ENCODE data around the gene CCDC134.
A peak's percentile ranks its signal among the peaks of the same experiment; 100 is the strongest.

The CCDC134 gene

GRCh38 chr22:41782751-41783150 is 17.7 kb upstream of the CCDC134 start:
- FAIRE-seq = no peak
- DNase-seq (ENCODE audit: low spot score) = no peak

DNA sequence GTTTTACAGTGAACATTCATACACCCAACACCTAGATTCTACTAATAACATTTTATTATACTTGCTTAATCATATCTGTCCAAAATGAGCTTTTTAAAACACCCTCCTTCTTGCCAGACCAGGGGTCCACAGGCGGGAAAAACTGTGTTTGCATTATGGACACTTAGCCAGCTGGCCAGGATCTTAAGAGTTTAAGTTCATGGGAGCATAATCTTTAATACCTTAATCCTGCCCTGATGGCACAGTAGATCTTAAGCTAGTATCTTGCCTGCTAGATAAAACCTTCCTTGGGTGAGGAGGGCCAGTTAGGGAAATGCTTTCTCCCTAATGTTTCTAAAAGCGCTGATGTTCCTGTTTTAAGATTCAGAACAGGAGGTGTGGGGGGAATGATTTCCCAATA is 13.1 kb upstream of the CCDC134 start:
- DNase-seq (ENCODE audit: low spot score) (no peak), FAIRE-seq (peak; percentile 32)

DNA sequence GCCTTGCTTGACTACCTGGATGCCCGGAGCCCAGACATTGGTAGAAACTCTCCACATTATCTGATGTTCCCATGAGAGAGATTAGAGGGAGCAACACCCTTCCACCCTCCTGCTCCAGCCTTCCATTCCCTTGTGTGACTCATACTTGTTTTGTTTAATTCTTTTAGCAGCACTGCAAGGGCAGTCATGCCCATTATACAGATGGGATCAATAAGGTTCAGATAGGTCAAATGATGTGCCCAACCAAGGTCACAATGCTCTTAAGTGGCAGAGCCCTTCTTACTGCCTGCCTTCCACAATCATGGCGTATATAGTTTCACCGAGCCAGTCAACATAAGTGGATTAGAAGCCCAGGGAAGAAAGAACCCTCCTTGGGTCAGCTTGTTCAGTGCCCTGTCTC is 6.6 kb upstream of the CCDC134 start:
- FAIRE-seq (peak; percentile 40), DNase-seq (ENCODE audit: low spot score) (no peak)

DNA sequence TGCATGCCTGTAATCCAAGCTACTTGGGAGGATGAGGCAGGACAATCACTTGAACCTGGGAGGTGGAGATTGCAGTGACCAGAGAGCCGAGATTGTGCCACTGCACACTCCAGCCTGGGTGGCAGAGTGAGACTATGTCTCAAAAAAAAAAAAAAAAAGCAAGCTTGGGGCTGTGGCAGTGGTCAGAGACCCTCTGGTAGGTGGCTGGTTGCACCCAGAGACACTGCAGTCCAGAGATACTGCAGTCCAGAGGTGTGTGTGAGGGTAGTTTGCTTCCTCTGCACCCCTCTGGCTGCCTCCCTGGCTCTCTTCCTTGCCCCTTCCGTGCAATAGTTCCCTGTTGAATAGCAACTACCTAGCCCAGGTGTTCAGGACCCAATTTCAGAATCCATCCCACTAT is 1.7 kb upstream of the CCDC134 start:
- no peak for FAIRE-seq
- no peak for DNase-seq (ENCODE audit: low spot score)

- DNase-seq (ENCODE audit: low spot score) (peak; percentile 32), FAIRE-seq (peak; percentile 63)
Measured at GRCh38 chr22:41799486-41800347, 762 bp upstream of the CCDC134 start.

GRCh38 chr22:41801147-41801819 is 804 bp downstream of the CCDC134 start:
- FAIRE-seq = peak; percentile 9
- no peak for DNase-seq (ENCODE audit: low spot score)

DNA sequence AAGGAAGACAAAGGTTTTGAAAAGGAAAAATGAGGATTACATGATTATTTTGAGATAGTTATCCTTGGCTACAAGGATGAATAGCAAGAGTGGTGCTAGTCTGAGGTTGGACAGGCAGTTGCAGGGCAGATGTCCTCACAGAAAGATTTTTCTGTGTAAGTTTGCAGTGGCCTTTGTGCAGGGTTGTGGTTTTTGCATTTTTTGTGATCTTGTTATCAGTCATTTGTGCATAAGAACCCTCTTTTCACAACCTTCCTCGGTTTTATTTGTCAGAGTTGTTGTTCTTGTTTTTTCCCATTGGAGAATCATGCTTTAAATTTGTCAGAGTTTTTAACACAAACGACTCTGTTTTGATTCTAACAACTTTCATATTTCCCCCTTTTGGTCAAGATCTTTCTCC is 1.4 kb downstream of the CCDC134 start:
- no peak for DNase-seq (ENCODE audit: low spot score)
- FAIRE-seq = no peak

- no peak for DNase-seq (ENCODE audit: low spot score)
- no peak for FAIRE-seq
Measured at GRCh38 chr22:41805639-41806038, 5.2 kb downstream of the CCDC134 start.

GRCh38 chr22:41808400-41808799 is 7.9 kb downstream of the CCDC134 start:
- FAIRE-seq (no peak), DNase-seq (ENCODE audit: low spot score) (no peak)

GRCh38 chr22:41810022-41810421 is 9.5 kb downstream of the CCDC134 start:
- DNase-seq (ENCODE audit: low spot score) (no peak), FAIRE-seq (no peak)

DNA sequence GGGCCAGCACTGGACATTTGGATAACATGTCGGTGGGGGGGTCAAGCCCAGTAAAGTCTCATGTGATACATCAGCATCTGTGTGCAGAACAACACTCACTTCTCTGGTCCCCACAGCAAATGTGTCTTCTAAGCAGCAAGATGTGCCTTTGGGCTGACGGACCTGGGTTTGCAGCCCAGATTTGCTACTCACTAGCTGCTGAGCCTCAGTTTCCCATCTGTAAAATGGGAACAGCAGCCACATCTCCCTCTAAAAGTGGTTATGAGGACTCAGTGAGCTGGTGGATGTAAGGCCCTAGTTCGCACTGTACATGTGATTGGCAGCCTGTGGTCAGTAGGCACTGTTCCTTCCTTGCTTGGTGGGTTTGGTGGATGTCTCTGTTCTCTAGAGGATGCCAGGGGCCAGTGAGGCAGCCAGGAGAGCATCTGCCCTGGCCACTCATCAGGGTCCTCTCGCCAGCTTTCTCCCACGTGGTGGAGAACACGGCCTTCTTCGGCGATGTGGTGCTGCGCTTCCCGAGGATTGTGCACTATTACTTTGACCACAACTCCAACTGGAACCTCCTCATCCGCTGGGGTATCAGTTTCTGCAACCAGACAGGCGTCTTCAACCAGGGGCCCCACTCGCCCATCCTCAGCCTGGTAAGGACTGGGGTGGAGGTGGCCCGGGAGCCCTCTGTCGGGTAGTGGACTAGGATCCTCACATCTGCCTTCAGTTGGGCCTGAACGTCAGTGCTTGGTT is 12.5 kb downstream of the CCDC134 start:
- DNase-seq (ENCODE audit: low spot score) = no peak
- no peak for FAIRE-seq

DNA sequence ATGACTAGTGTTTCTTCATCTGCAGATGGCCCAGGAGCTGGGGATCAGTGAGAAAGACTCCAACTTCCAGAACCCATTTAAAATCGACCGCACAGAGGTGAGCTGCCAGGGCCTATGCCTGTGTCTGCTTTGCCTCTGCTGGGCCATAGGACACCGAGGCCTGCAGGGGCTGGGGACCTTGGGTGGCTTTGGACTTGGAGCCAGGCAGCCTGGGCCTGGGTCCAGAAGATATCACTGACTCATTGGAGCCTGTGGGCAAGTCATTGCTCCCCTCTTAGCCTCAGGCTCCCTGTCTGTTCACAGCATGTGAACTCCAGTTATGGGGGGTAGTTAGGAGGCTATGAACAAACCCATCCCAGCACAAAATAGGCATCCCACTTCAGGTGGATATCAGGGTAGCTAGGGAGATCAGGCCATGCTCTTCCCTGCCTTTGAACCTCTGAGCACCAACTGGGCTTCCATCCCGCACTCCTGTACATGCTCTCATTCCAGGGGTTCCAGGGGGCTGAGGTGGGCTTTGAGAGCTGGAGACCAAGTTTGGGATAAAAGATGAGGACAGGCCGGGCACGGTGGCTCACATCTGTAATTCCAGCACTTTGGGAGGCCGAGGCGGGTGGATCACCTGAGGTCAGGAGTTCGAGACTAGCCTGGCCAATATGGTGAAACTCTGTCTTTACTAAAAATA is 13.4 kb downstream of the CCDC134 start:
- DNase-seq (ENCODE audit: low spot score) (no peak), FAIRE-seq (no peak)

GRCh38 chr22:41815716-41816115 is 15.2 kb downstream of the CCDC134 start:
- FAIRE-seq (peak; percentile 37), DNase-seq (ENCODE audit: low spot score) (no peak)

- DNase-seq (ENCODE audit: low spot score) (no peak), FAIRE-seq (peak; percentile 81)
Measured at GRCh38 chr22:41816241-41816640, 15.8 kb downstream of the CCDC134 start.

- FAIRE-seq (no peak), DNase-seq (ENCODE audit: low spot score) (no peak)
Measured at GRCh38 chr22:41816871-41817270, 16.4 kb downstream of the CCDC134 start.

DNA sequence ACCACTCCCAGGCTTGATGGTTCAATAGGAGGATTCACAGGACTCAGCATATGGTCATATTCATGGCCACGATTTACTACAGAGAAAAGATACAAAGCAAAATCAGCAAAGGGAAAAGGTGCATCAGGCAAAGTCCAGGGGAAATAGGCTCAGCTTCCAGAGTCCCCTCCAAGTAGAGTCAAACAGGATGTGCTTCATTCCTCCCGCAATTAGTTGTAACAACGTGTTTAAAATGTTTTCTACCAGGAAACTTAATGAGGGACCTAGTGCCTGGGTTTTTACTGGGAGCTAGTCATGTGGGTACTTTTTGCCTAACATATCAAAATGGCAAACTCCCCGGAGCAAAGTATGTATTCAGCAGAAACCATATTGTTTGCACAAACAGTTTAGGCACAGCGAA is 17.5 kb downstream of the CCDC134 start:
- DNase-seq (ENCODE audit: low spot score) (no peak), FAIRE-seq (no peak)

DNA sequence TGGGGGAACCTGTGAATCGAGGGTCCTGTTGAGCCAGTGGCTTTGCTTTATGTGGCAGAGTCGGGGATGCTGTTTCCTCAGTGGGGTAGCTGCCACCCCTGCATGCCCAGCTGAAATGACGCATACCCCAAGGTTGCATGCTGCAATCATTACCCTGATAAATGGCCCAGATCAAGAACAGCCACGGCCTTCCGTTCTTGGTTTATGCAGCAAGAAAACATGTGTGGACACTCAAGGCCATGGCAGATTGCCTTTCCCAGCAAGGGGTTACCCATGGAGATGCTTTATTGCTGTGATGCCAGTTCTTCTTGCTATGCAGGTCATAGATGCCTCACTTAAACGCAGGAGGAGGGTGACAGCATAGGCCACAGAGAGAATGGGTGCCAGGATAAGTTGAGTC is 18.1 kb downstream of the CCDC134 start:
- DNase-seq (ENCODE audit: low spot score) = no peak

DNA sequence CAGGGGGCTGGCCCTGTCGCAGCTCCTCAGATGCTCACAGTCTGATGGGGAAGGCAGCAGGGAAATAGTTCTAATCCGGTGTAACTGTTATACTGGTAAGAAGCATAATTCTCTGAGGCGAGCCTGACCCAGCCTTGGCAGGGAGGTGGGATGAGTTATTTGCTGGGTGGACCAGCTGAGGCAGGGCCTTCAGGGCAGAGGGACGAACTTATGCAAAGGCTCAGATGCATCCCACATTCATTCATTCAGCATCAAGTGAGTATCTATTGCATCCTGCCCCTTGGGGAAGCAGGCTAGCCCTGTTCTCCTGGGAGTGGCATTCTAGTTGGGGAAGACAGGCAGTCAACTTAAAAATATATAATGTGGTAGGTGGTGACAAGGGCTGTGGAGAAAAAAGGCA is 18.8 kb downstream of the CCDC134 start:
- DNase-seq (ENCODE audit: low spot score) (no peak), FAIRE-seq (no peak)

More for the DNA sequence above, 18.1 kb downstream of the CCDC134 start:
- peak; percentile 27 for FAIRE-seq

GRCh38 chr22:41820447-41820846 is 20.0 kb downstream of the CCDC134 start:
- FAIRE-seq (no peak), DNase-seq (ENCODE audit: low spot score) (no peak)

DNA sequence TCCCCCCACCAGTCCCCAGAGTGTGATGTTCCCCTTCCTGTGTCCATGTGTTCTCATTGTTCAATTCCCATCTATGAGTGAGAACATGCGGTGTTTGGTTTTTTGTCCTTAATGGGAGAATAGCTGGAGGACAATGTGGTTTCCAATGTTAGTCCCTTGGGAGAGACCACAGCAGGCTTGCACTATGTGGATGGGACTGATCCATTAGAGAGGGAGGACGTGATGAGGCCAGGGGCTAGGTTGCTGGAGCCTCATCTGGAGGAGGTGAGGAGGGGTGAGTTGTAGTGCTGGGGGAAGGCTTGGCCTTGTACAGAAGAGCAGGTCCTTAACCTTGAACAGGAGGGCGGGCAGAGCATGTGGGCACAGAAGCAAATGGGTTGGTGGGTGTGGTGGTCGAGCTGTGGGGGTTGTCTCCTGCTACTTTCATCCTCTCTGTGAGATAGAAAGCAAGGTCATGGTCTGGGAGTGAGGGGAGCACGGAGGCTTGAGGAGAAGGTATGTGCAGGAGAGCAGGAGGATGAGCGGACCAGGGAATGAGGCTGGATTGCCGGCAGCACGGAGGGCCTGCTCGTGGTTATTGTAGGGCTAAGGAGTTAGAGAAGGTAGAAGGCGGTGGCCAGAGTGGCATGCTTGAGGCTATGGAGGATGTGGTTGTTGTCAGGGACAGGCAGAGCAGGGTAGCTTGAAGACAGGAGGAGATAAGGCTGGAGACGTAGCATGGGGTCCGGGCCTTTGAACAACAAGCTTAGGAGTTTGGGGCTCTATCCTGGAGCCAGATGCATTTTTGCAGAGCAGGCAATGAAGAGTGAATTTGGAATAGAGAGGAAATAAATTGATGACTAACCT is 21.2 kb downstream of the CCDC134 start:
- FAIRE-seq (peak; percentile 83), DNase-seq (ENCODE audit: low spot score) (no peak)

Data from urothelium cell line (cell line).